NCI-H1092 (cell line): ENCODE measurements around the gene GPBP1L1.
"Not testable (repeated sequence)": the region's sequence is repeated elsewhere in the genome, so short reads cannot be mapped to it uniquely, and the experiment has no call there.

Source experiments
- DNase-seq: peaks from one replicate; lab custom pipeline; 2025; lab: John Stamatoyannopoulos, UW

GPBP1L1 gene

GRCh38 chr1:45682942-45683341, 3.4 kb downstream of the GPBP1L1 start:
- DNase-seq, result no peak

DNA sequence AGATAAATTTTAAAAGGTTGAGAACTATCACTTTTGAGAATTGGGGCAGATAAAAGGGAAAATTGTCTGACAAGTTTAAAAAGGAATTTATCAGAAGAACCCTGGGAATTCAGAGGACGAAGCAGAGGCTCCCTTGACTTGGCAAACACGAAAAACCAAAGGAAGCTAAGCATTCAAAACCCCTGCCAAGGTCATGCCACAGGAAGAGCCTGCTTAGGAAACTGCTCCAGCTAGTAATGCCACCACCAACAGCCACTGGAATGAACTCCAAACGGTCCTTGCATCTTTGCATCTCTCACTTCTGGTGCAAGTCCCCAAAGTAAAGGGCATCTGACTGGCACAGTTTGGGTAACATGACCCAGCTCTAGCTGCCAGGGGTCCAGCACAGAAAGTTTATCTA, 7.2 kb downstream of the GPBP1L1 start:
- DNase-seq, result no peak

GRCh38 chr1:45678489-45678888, 7.8 kb downstream of the GPBP1L1 start:
- DNase-seq, result no peak

DNA sequence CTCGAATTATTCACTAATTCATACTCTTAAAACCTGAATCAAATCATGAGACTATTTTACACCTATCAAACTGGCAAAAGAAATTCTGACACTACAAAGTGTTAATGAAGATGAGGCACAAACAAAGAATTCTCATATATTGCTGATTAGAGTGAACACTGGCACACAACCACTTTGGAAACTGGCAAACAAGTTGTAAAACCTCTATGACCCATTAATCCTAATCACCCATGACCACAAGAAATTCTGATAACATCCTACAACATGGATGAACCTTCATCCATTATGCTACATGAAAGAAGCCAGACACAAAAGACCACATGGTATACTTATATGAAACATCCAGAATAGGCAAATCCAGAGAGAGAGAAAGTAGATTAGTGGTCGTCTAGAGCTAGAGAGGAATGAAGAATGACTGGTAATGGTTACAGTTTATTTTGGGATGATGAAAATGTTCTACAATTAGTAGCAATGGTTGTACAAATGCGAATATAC, 8.5 kb downstream of the GPBP1L1 start:
- DNase-seq, result no peak

DNA sequence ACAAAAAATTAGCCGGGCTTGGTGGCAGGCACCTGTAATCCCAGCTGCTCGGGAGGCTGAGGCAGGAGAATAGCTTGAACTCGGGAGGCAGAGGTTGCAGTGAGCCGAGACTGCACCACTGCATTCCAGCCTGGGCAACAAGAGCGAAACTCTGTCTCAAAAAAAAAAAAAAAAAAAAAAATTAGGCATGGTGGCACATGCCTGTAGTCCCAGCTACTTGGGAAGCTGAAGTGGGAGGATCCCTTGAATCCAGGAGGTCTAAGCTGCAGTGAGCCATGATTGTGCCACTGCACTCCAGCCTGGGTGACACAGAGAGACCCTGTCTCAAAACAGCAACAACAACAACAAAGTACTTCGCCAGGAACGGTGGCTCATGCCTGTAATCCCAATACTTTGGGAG, 9.8 kb downstream of the GPBP1L1 start:
- not testable (repeated sequence) for DNase-seq

GRCh38 chr1:45674478-45674877, 11.9 kb downstream of the GPBP1L1 start:
- DNase-seq, result no peak

- no peak for DNase-seq
Observed at GRCh38 chr1:45673956-45674355, 12.4 kb downstream of the GPBP1L1 start.

DNA sequence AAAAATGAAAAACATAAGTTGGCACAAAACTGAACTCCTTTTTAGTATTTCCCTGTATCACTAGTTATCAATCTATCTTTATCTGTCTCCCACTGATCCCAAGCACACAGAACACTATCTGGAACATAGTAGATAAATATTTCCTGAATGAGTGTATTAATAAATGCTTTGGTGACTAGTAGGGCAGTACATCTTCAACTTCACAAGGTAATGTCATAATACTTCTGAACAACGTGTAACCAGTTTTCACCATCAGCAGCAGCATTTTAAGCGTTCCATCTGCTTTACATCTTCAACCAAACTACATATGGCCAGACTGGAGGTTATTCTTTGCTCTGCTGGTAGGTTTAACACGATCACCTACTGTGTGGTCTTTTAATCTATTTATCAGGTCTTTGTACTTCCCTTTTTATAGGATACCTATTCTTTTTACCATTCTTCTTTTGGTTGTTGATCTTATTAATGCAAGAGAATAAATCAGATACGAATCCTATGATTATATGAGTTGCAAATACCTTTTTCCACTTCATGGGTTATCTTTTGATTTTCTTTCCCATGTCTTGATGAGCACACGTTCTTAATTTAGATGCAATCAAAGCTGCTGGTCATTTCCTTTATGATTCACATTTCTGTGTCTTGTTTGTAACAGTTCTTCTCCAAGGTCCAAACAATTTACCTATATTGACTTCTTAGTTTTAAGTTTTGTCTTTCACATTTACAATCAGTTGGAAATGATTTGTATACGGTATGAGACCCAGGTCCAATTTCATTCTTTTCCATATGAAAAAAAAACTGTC, 16.3 kb downstream of the GPBP1L1 start:
- no peak for DNase-seq

DNA sequence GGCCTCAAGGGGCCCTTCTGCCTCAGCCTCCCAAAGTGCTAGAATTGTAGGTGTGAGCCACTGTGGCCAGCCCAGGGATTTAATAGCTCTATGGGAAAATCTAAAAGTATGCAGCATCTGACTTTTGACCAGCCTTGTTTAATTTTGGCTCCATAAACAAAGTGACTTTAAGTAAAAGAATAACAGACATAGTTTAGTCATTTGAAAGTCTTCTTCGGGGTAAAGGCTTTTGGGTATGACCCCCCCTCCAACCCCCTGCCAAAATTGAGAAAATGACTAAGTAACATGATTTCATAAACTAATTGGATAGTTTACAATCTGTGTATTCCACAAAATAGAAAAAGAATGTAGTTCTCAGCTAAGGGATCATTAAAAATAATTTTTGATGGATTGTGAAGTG, 17.0 kb downstream of the GPBP1L1 start:
- no peak for DNase-seq

DNA sequence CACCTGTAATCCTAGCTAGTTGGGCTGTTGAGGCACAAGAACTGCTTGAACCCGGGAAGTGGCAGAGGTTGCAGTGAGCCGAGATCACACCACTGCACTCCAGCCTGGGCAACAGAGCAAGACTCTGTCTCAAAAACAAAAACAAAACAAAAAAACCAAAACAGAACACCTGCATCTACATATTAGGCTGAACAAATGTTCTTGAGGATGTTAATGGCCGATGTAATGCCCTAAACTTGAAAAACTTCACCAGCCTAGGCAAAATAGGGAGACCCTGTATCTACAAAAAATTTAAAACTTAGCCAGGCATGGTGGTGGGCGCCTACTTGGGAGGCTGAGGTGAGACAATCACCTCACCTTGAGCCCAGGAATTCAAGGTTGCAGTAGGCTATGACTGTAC, 17.8 kb downstream of the GPBP1L1 start:
- no peak for DNase-seq

DNA sequence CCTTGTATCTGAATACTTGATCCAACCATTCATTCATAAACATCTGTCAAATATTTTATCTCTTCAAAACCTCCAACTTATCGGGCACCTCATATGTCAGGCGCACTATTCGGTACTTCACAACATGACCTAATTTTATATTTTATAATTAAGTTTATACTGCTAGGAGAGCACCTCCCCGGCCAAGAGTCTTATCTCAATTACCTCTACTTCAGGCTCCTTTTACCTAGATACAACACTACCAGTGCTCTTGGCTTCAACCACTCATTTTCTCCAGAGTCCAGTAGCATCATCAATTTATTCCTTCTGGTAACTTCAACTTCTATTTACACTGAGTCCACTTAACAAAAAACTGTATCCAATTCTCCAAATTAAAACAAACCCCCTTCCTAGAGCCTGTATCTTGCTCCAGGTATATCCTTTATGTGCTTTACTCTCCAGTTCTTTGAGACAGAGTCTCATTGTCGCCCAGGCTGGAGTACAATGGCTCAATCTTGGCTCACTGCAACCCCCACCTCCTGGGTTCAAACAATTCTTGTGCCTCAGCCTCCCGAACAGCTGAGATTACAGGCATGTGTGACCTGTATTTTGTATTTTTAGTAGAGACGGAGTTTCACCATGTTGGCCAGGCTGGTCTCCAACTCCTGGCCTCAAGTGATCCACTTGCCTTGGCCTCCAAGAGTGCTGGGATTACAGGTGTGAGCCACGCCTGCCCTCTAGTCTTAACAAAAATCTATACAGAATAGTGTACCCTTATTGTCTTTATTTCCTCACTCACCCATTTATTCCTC, 18.8 kb downstream of the GPBP1L1 start:
- no peak for DNase-seq

DNA sequence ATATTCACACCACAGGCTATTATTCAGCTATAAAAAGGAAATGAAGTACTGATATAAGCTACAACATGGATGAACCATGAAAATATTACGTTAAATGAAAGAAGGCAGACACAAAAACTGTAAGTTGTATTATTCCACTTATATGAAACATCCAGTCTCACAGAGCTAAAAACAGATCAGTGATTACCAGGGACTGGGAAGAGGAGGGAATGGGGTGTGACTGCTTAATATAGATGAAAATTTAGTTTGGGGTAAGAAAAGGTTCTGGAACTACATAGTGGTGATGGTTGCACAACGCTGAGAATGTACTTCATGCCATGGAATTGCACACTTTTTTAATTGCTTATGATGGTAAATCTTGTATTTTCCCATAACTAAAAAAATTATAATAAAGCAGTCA, 19.5 kb downstream of the GPBP1L1 start:
- no peak for DNase-seq

GRCh38 chr1:45660336-45660735, 26.0 kb downstream of the GPBP1L1 start:
- no peak for DNase-seq

GRCh38 chr1:45659222-45659621, 27.1 kb downstream of the GPBP1L1 start:
- no peak for DNase-seq

DNA sequence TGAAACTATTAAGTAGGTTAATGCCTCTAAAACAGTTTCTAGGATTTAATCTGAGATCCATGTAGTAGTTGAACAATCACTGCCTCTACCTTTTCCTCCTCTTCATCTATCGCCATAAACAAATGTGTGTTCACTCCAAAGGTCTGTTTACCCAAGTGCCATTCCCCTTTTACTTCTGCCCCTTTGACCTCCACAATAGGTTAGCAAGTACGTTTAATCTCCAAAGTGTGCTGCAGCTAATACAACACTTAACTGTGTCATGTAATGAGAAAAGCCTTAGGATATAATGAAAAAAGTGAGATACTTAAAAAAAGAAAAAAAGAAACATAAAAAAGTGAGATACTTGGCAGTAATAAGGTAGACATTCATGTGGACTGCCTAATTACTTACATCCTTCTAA, 28.2 kb downstream of the GPBP1L1 start:
- no peak for DNase-seq

- DNase-seq, result no peak
Observed at GRCh38 chr1:45656573-45657226, 29.6 kb downstream of the GPBP1L1 start.

- DNase-seq, result no peak
Observed at GRCh38 chr1:45654540-45655280, 31.6 kb downstream of the GPBP1L1 start.

- DNase-seq, result no peak
Observed at GRCh38 chr1:45647248-45648021, 38.9 kb downstream of the GPBP1L1 start.

DNA sequence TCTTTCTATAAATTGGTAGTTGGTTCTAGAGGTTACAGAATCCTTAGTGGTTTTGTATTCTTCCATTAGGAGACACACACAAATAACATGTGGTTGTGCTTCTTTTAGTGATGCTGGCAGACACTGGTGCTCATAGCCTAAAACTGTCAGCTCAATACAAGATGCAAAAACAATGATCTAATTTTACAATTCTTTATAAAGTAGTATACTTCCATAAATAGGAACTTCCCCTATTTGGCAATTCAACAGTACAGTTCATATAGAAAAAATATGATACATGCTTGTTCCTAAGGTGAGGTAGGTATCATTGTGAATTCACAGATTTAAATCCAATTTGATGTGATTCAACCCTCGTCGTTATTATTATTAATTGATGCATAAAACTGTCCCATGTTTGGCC, 41.7 kb downstream of the GPBP1L1 start:
- DNase-seq, result no peak

GRCh38 chr1:45643978-45644377, 42.4 kb downstream of the GPBP1L1 start:
- no peak for DNase-seq

GRCh38 chr1:45643321-45643720, 43.0 kb downstream of the GPBP1L1 start:
- DNase-seq, result no peak
